HepG2 (cell line): ENCODE results near the gene NKD2. TPM values are rescaled to one million over a fixed set of nuclear protein-coding genes. Genes with fewer than 3 reads are reported as not detected.
A peak's percentile ranks its signal among the peaks of the same experiment; 100 is the strongest.

ENCODE experiments used
- AGO1 ChIP-seq: fragments of 200-400 bp; formaldehyde crosslinking; IDR thresholded peaks from 2 replicates; pipeline ENCODE4 v1.6.1; 2017; ENCODE audit warnings: mild to moderate bottlenecking, low read depth, low read length, moderate library complexity; ENCODE audit not compliant: poor library complexity, severe bottlenecking
- CREB3 ChIP-seq: sonication (generic); formaldehyde crosslinking; IDR thresholded peaks from 2 replicates; pipeline ENCODE4 v1.5.0; 2020; ENCODE audit warnings: missing genetic modification reagents
- GABPA ChIP-seq, 2 experiments: IDR thresholded peaks; 2 replicates each; pipeline ENCODE4 v1.6.1; 2011 to 2016; ENCODE audit warnings: low read depth in 2 of 2, low read length in 1 of 2, missing biosample characterization in 1 of 2, missing genetic modification characterization in 1 of 2
- GMEB2 ChIP-seq: IDR thresholded peaks from 2 replicates; pipeline ENCODE4 v1.6.1; 2016; ENCODE audit warnings: missing biosample characterization, missing genetic modification reagents, low read depth
- GPBP1L1 ChIP-seq: sonication (generic); formaldehyde crosslinking; IDR thresholded peaks from 2 replicates; pipeline ENCODE4 v1.5.0; 2020; ENCODE audit warnings: mild to moderate bottlenecking, missing genetic modification reagents
- HDAC2 ChIP-seq: sonication (generic); formaldehyde crosslinking; IDR thresholded peaks from 2 replicates; pipeline ENCODE4 v1.4.0; 2020; ENCODE audit warnings: missing genetic modification reagents
- ISL2 ChIP-seq: sonication (generic); formaldehyde crosslinking; IDR thresholded peaks from 2 replicates; pipeline ENCODE4 v1.5.0; 2020; ENCODE audit warnings: missing genetic modification reagents
- KDM1A ChIP-seq: IDR thresholded peaks from 2 replicates; pipeline ENCODE4 v1.6.1; 2016; ENCODE audit warnings: missing compliant biosample characterization
- MAF1 ChIP-seq: sonication (generic); formaldehyde crosslinking; IDR thresholded peaks from 2 replicates; pipeline ENCODE4 v1.5.0; 2020; ENCODE audit warnings: missing genetic modification reagents, borderline replicate concordance
- NR1H2 ChIP-seq: sonication (generic); formaldehyde crosslinking; IDR thresholded peaks from 2 replicates; pipeline ENCODE4 v1.8.1; 2022; ENCODE audit warnings: low read depth, missing genetic modification reagents, borderline replicate concordance
- PHB2 ChIP-seq: fragments of 450-650 bp; IDR thresholded peaks from 2 replicates; pipeline ENCODE4 v1.6.1; 2018; ENCODE audit not compliant: partially characterized antibody
- RFX3 ChIP-seq: IDR thresholded peaks from 2 replicates; pipeline ENCODE4 v1.6.1; 2016; ENCODE audit warnings: missing biosample characterization, missing genetic modification reagents
- RFXANK ChIP-seq: IDR thresholded peaks from 2 replicates; pipeline ENCODE4 v1.6.1; 2016
- SIX4 ChIP-seq: sonication (generic); formaldehyde crosslinking; IDR thresholded peaks from 2 replicates; pipeline ENCODE4 v1.4.0; 2020; ENCODE audit warnings: missing genetic modification reagents
- SMYD3 ChIP-seq: sonication (generic); formaldehyde crosslinking; IDR thresholded peaks from 2 replicates; pipeline ENCODE4 v1.8.1; 2023; ENCODE audit warnings: mild to moderate bottlenecking, missing genetic modification reagents
- STAG1 ChIP-seq: sonication (generic); formaldehyde crosslinking; IDR thresholded peaks from 2 replicates; pipeline ENCODE4 v1.4.0; 2020; ENCODE audit warnings: missing genetic modification reagents
- TARDBP ChIP-seq: sonication (generic); formaldehyde crosslinking; IDR thresholded peaks from 2 replicates; pipeline ENCODE4 v1.8.0; 2022; ENCODE audit warnings: mild to moderate bottlenecking, missing genetic modification reagents
- ZBTB1 ChIP-seq: sonication (generic); formaldehyde crosslinking; IDR thresholded peaks from 2 replicates; pipeline ENCODE4 v1.4.0; 2020; ENCODE audit warnings: missing genetic modification reagents, borderline replicate concordance
- ZKSCAN5 ChIP-seq: sonication (generic); formaldehyde crosslinking; IDR thresholded peaks from 2 replicates; pipeline ENCODE4 v1.5.1; 2020; ENCODE audit warnings: mild to moderate bottlenecking, missing genetic modification reagents
- ZNF430 ChIP-seq: sonication (generic); formaldehyde crosslinking; IDR thresholded peaks from 2 replicates; pipeline ENCODE4 v1.9.0; 2021; ENCODE audit warnings: mild to moderate bottlenecking, missing genetic modification reagents
- ZNF468 ChIP-seq: sonication (generic); formaldehyde crosslinking; IDR thresholded peaks from 2 replicates; pipeline ENCODE4 v1.8.0; 2022; ENCODE audit warnings: mild to moderate bottlenecking, moderate library complexity, missing genetic modification reagents
- ZNF746 ChIP-seq: sonication (generic); formaldehyde crosslinking; IDR thresholded peaks from 2 replicates; pipeline ENCODE4 v1.8.0; 2022; ENCODE audit warnings: mild to moderate bottlenecking, missing genetic modification reagents
- ZNF766 ChIP-seq: sonication (generic); formaldehyde crosslinking; IDR thresholded peaks from 2 replicates; pipeline ENCODE4 v1.5.0; 2020; ENCODE audit warnings: missing genetic modification reagents, borderline replicate concordance
- polyA plus RNA-seq, 8 experiments: library from polyadenylated mRNA; depleted of rRNA in 3 of 8; stranded (reverse) in 7 of 8; unstranded in 1 of 8; fragments of >200 nt; fragmentation: Illumina TruSeq in 4 of 8; extraction: Trizol in 4 of 8; gene quantifications; 2 replicates each; pipeline versions ENCODE4 v1.2.1 to v1.2.3, GENCODE V29; 2011 to 2016; ENCODE audit warnings: low read depth in 4 of 8, missing spikeins in 1 of 8, mixed read lengths in 1 of 8; ENCODE audit not compliant: insufficient read depth in 1 of 8
- total RNA-seq, 5 experiments: library from RNA; depleted of rRNA; stranded (reverse); fragments of >200 nt; fragmentation: Illumina TruSeq; extraction: Trizol; gene quantifications; 2 replicates each; pipeline ENCODE4 v1.2.3, GENCODE V29; 2016; ENCODE audit warnings: low read depth in 1 of 5
- TF ChIP-seq, protein P1 (sequence below), 2 experiments: IDR thresholded peaks; 2 replicates each; pipeline ENCODE4 v1.6.1; 2011 to 2012; ENCODE audit warnings: low read length in 2 of 2, borderline replicate concordance in 1 of 2, low read depth in 1 of 2, mild to moderate bottlenecking in 1 of 2, moderate library complexity in 1 of 2

The NKD2 gene
- total and polyA plus RNA-seq, 2 of the 13 experiments (the other 11 are each of a cell fraction or from before 2014, with no cell fraction given): 0.53 to 0.82 TPM

GRCh38 chr5:1004461-1005248, 3.9 kb upstream of the NKD2 start (continued):
- TF ChIP-seq CREB3 (CRISPR knock-in tag): no peak
- no peak for TF ChIP-seq ZNF766 (CRISPR knock-in tag)
- TF ChIP-seq GMEB2 (CRISPR knock-in tag): no peak
- no peak for TF ChIP-seq ZBTB1 (CRISPR knock-in tag)
- TF ChIP-seq ZKSCAN5 (CRISPR knock-in tag): no peak
- TF ChIP-seq, protein P1, sequence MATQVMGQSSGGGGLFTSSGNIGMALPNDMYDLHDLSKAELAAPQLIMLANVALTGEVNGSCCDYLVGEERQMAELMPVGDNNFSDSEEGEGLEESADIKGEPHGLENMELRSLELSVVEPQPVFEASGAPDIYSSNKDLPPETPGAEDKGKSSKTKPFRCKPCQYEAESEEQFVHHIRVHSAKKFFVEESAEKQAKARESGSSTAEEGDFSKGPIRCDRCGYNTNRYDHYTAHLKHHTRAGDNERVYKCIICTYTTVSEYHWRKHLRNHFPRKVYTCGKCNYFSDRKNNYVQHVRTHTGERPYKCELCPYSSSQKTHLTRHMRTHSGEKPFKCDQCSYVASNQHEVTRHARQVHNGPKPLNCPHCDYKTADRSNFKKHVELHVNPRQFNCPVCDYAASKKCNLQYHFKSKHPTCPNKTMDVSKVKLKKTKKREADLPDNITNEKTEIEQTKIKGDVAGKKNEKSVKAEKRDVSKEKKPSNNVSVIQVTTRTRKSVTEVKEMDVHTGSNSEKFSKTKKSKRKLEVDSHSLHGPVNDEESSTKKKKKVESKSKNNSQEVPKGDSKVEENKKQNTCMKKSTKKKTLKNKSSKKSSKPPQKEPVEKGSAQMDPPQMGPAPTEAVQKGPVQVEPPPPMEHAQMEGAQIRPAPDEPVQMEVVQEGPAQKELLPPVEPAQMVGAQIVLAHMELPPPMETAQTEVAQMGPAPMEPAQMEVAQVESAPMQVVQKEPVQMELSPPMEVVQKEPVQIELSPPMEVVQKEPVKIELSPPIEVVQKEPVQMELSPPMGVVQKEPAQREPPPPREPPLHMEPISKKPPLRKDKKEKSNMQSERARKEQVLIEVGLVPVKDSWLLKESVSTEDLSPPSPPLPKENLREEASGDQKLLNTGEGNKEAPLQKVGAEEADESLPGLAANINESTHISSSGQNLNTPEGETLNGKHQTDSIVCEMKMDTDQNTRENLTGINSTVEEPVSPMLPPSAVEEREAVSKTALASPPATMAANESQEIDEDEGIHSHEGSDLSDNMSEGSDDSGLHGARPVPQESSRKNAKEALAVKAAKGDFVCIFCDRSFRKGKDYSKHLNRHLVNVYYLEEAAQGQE (IDR thresholded peaks at IDR 0.05; ENCODE audit: borderline replicate concordance in 1 of 2, low read depth in 1 of 2, low read length in 2 of 2): no peak
- no peak for TF ChIP-seq RFXANK (CRISPR knock-in tag)
- 0 out of 2 replicates have a peak, but pooled peaks have one; percentile 1 for TF ChIP-seq ZNF746 (CRISPR knock-in tag)
- no peak for TF ChIP-seq TARDBP (CRISPR knock-in tag)
- no peak for TF ChIP-seq AGO1
- 0 out of 2 replicates have a peak, but pooled peaks have one; percentile 14 for TF ChIP-seq HDAC2 (CRISPR knock-in tag)
- no peak for TF ChIP-seq SMYD3 (CRISPR knock-in tag)
- TF ChIP-seq RFX3: no peak
- TF ChIP-seq SIX4 (CRISPR knock-in tag): no peak
- no peak for TF ChIP-seq MAF1 (CRISPR knock-in tag)
- no peak for TF ChIP-seq KDM1A (CRISPR knock-in tag)
- TF ChIP-seq ISL2 (CRISPR knock-in tag): no peak
- no peak for TF ChIP-seq GPBP1L1 (CRISPR knock-in tag)
- no peak for TF ChIP-seq STAG1
- no peak for TF ChIP-seq PHB2
- no peak for TF ChIP-seq NR1H2
- no peak for TF ChIP-seq GABPA (IDR thresholded peaks at IDR 0.05; ENCODE audit: low read depth, low read length)
- no peak for TF ChIP-seq GABPA (CRISPR knock-in tag; IDR thresholded peaks at IDR 0.05; ENCODE audit: low read depth)
- 0 out of 2 replicates have a peak, but pooled peaks have one; percentile 73 for TF ChIP-seq ZNF468 (CRISPR knock-in tag)
- TF ChIP-seq ZNF430 (CRISPR knock-in tag): 0 out of 2 replicates have a peak, but pooled peaks have one; percentile 26
